IMR-90 (cell line): ENCODE measurements around the gene APIP. TPM values are rescaled to one million over a fixed set of nuclear protein-coding genes. Genes with fewer than 3 reads are reported as not detected.

Experiments
- ATAC-seq: fragments of 200-7000 bp; cut with Tn5 transposase; 2 replicates; pipeline ENCODE4 v1.9.1; 2020; ENCODE audit warnings: low read depth, mild to moderate bottlenecking, moderate library complexity
- BruUV-seq: library from RNA; stranded (reverse); fragments of 400-500 nt; replicated peaks from 2 replicates; lab custom pipeline; 2021; lab: Mats Ljungman, UMichigan
- CTCF ChIA-PET: fragments of 300-600 bp; formaldehyde crosslinking; extraction: SDS; loops from one replicate; lab custom pipeline; 2021; ENCODE audit warnings: antibody characterized with exemption; lab: Yijun Ruan, JAX
- POLR2A ChIA-PET: fragments of 300-600 bp; sonication (Branson Sonifier 250); formaldehyde crosslinking; loops from one replicate; lab custom pipeline; 2022; ENCODE audit warnings: antibody characterized with exemption; ENCODE audit not compliant: unreplicated experiment; lab: Charles Lee
- DNase-seq: peaks from one replicate; pipeline ENCODE4 v3.0.0; 2013
- H2AFZ ChIP-seq: replicated peaks from 2 replicates; pipeline ENCODE3; 2013; ENCODE audit warnings: low read length, mild to moderate bottlenecking; ENCODE audit not compliant: poor library complexity
- H2AK5ac ChIP-seq: 2 replicates; pipeline ENCODE4 v1.6.1; 2013; ENCODE audit warnings: low read depth, low read length, inconsistent platforms
- H2AK9ac ChIP-seq: replicated peaks from 2 replicates; pipeline ENCODE3; 2013; ENCODE audit warnings: mild to moderate bottlenecking, low read depth, low read length, moderate library complexity; ENCODE audit not compliant: poor library complexity
- H2BK120ac ChIP-seq: 2 replicates; pipeline ENCODE4 v1.6.1; 2013; ENCODE audit warnings: low read depth, low read length, inconsistent platforms
- H2BK15ac ChIP-seq: 3 replicates; pipeline ENCODE4 v1.6.1; 2013; ENCODE audit warnings: low read depth, low read length, inconsistent platforms
- H2BK20ac ChIP-seq: 2 replicates; pipeline ENCODE4 v1.6.1; 2013; ENCODE audit warnings: low read depth, mild to moderate bottlenecking, inconsistent platforms, low read length, moderate library complexity
- H2BK5ac ChIP-seq: 2 replicates; pipeline ENCODE4 v1.6.1; 2013; ENCODE audit warnings: mild to moderate bottlenecking, low read depth, low read length, inconsistent platforms; ENCODE audit not compliant: poor library complexity, severe bottlenecking
- H3K14ac ChIP-seq: replicated peaks from 2 replicates; pipeline ENCODE4 v1.6.1; 2013; ENCODE audit warnings: low read depth, low read length, inconsistent platforms
- H3K18ac ChIP-seq: 2 replicates; pipeline ENCODE4 v1.6.1; 2013; ENCODE audit warnings: low read depth, low read length, control low read depth
- H3K23ac ChIP-seq: 2 replicates; pipeline ENCODE4 v1.6.1; 2013; ENCODE audit warnings: low read depth, low read length, inconsistent platforms
- H3K27ac ChIP-seq: 2 replicates; pipeline ENCODE4 v1.5.1; 2013; ENCODE audit warnings: mild to moderate bottlenecking, control low read depth, low read length; ENCODE audit not compliant: insufficient read depth
- H3K27me3 ChIP-seq: 2 replicates; pipeline ENCODE4 v1.6.1; 2013; ENCODE audit warnings: low read length; ENCODE audit not compliant: control insufficient read depth, insufficient read depth
- H3K36me3 ChIP-seq: 2 replicates; pipeline ENCODE4 v1.6.1; 2013; ENCODE audit warnings: low read length, mixed read lengths; ENCODE audit not compliant: control insufficient read depth, insufficient read depth
- H3K4ac ChIP-seq: 2 replicates; pipeline ENCODE4 v1.6.1; 2013; ENCODE audit warnings: low read depth, low read length, inconsistent platforms
- H3K4me1 ChIP-seq: 2 replicates; pipeline ENCODE4 v1.6.1; 2013; ENCODE audit warnings: low read length, mixed read lengths; ENCODE audit not compliant: control insufficient read depth, insufficient read depth
- H3K4me2 ChIP-seq: 2 replicates; pipeline ENCODE4 v1.6.1; 2013; ENCODE audit warnings: low read depth, mild to moderate bottlenecking, control low read depth, low read length, moderate library complexity
- H3K4me3 ChIP-seq: 2 replicates; pipeline ENCODE4 v1.5.1; 2013; ENCODE audit warnings: low read depth, mild to moderate bottlenecking, control low read depth, low read length, moderate library complexity; ENCODE audit not compliant: insufficient read depth
- H3K56ac ChIP-seq: 2 replicates; pipeline ENCODE4 v1.6.1; 2013; ENCODE audit warnings: low read length, inconsistent platforms; ENCODE audit not compliant: insufficient read depth; ENCODE audit errors: extremely low read depth
- H3K79me1 ChIP-seq, 2 experiments: 2 replicates each; pipeline ENCODE4 v1.6.1; 2013; ENCODE audit warnings: low read length in 2 of 2, inconsistent platforms in 1 of 2, low read depth in 1 of 2
- H3K9ac ChIP-seq: 2 replicates; pipeline ENCODE4 v1.6.1; 2013; ENCODE audit warnings: low read depth, low read length, control low read depth
- H3K9me1 ChIP-seq: 2 replicates; pipeline ENCODE4 v1.6.1; 2013; ENCODE audit warnings: low read length, inconsistent platforms; ENCODE audit not compliant: insufficient read depth
- H3K9me3 ChIP-seq: 2 replicates; pipeline ENCODE4 v1.6.1; 2013; ENCODE audit warnings: low read length; ENCODE audit not compliant: control insufficient read depth, insufficient read depth
- H4K20me1 ChIP-seq: 2 replicates; pipeline ENCODE4 v1.6.1; 2013; ENCODE audit warnings: low read length, inconsistent platforms; ENCODE audit not compliant: insufficient read depth
- H4K5ac ChIP-seq: 2 replicates; pipeline ENCODE4 v1.6.1; 2013; ENCODE audit warnings: mild to moderate bottlenecking, low read depth, low read length, control low read depth
- H4K8ac ChIP-seq, 2 experiments: 2 replicates each; pipeline ENCODE4 v1.6.1; 2013; ENCODE audit warnings: low read depth in 2 of 2, low read length in 2 of 2, control low read depth in 1 of 2, inconsistent platforms in 1 of 2
- H4K91ac ChIP-seq: 2 replicates; pipeline ENCODE4 v1.6.1; 2013; ENCODE audit warnings: low read depth, low read length, inconsistent platforms; ENCODE audit not compliant: insufficient read depth
- BHLHE40 ChIP-seq: fragments of 150-350 bp; IDR thresholded peaks from 2 replicates; pipeline ENCODE4 v1.6.1; 2016; ENCODE audit warnings: mild to moderate bottlenecking, low read depth, low read length
- CEBPB ChIP-seq: IDR thresholded peaks from 2 replicates; pipeline ENCODE4 v1.6.1; 2012; ENCODE audit warnings: low read depth, low read length, improper control_type of control experiment
- CHD1 ChIP-seq: IDR thresholded peaks from 2 replicates; pipeline ENCODE4 v1.6.1; 2012; ENCODE audit warnings: low read depth, low read length, improper control_type of control experiment
- FOS ChIP-seq: fragments of 150-350 bp; IDR thresholded peaks from 2 replicates; pipeline ENCODE4 v1.6.1; 2016; ENCODE audit warnings: low read depth, low read length
- MAFK ChIP-seq: IDR thresholded peaks from 2 replicates; pipeline ENCODE4 v1.6.1; 2012; ENCODE audit warnings: low read depth, low read length, improper control_type of control experiment
- MAZ ChIP-seq: IDR thresholded peaks from 2 replicates; pipeline ENCODE4 v1.6.1; 2012; ENCODE audit warnings: low read depth, mild to moderate bottlenecking, low read length, improper control_type of control experiment, moderate library complexity, borderline replicate concordance
- MXI1 ChIP-seq: IDR thresholded peaks from 2 replicates; pipeline ENCODE4 v1.6.1; 2012; ENCODE audit warnings: low read depth, mild to moderate bottlenecking, low read length, moderate library complexity, borderline replicate concordance
- NFE2L2 ChIP-seq: fragments of 150-350 bp; IDR thresholded peaks from 2 replicates; pipeline ENCODE4 v1.6.1; 2016; ENCODE audit warnings: low read depth, mild to moderate bottlenecking, low read length
- POLR2A ChIP-seq: IDR thresholded peaks from 2 replicates; pipeline ENCODE4 v1.6.1; 2012; ENCODE audit warnings: mild to moderate bottlenecking, low read depth, low read length
- RAD21 ChIP-seq: IDR thresholded peaks from 2 replicates; pipeline ENCODE4 v1.6.1; 2012; ENCODE audit warnings: low read length, improper control_type of control experiment
- RCOR1 ChIP-seq: IDR thresholded peaks from 2 replicates; pipeline ENCODE4 v1.6.1; 2012; ENCODE audit warnings: mild to moderate bottlenecking, low read length, improper control_type of control experiment; ENCODE audit not compliant: insufficient replicate concordance
- RFX5 ChIP-seq: IDR thresholded peaks from 2 replicates; pipeline ENCODE4 v1.8.0; 2012; ENCODE audit warnings: low read depth, mild to moderate bottlenecking, low read length, moderate library complexity
- SMC3 ChIP-seq: fragments of 150-350 bp; IDR thresholded peaks from 2 replicates; pipeline ENCODE4 v1.6.1; 2016; ENCODE audit warnings: low read depth, mild to moderate bottlenecking, antibody characterized with exemption, low read length, moderate library complexity
- USF2 ChIP-seq: fragments of 150-350 bp; IDR thresholded peaks from 2 replicates; pipeline ENCODE4 v1.6.1; 2017; ENCODE audit warnings: mild to moderate bottlenecking, antibody characterized with exemption, low read length, low read depth
- dilution Hi-C: fragments of 300-500 bp; cut with HindIII; formaldehyde crosslinking; loops from one replicate; pipeline ENCODE4 v1.14.3; 2018; ENCODE audit warnings: low sequenced_read_pairs; ENCODE audit not compliant: unreplicated experiment
- in situ Hi-C: fragments of 300-500 bp; cut with MboI; formaldehyde crosslinking; loops from 3 replicates; pipeline ENCODE4 v1.14.3; 2019; ENCODE audit warnings: low sequenced_read_pairs, inconsistent platforms, mixed read lengths
- intact Hi-C: fragments of 100-400 bp; cut with micrococcal nuclease; formaldehyde crosslinking; loops from 2 replicates; pipeline ENCODE4 v1.10.0; 2022
- polyA plus RNA-seq, 3 experiments: library from polyadenylated mRNA; depleted of rRNA; stranded (reverse); fragments of >200 nt; gene quantifications; 2 replicates each; pipeline ENCODE4 v1.2.3, GENCODE V29; 2012; ENCODE audit warnings: low replicate concordance in 1 of 3
- total RNA-seq: library from RNA; depleted of rRNA; stranded (reverse); fragments of >200 nt; gene quantifications from 2 replicates; pipeline ENCODE4 v1.2.3, GENCODE V29; 2012
- TF ChIP-seq, protein P1 (sequence below): fragments of 150-350 bp; IDR thresholded peaks from 2 replicates; pipeline ENCODE4 v1.6.1; 2016; ENCODE audit warnings: low read depth, mild to moderate bottlenecking, low read length, moderate library complexity, borderline replicate concordance
- TF ChIP-seq, protein P2 (sequence below): conservative IDR thresholded peaks from 2 replicates; pipeline ENCODE4 v1.5.1; 2012; ENCODE audit warnings: mild to moderate bottlenecking, low read depth, low read length, improper control_type of control experiment

The APIP gene
- total and polyA plus RNA-seq, 2 of the 4 experiments (the other 2 are of a cell fraction): 9.9 to 16.6 TPM

GRCh38 chr11:34833602-34834001, 82.6 kb downstream of the APIP start:
- Histone ChIP-seq H2BK15ac (no peak overlapping the region), H3K18ac (no peak overlapping the region), H2BK20ac (no peak overlapping the region), H3K14ac (no peak overlapping the region; the same call in 1 of the 2 replicates), H4K5ac (no peak overlapping the region), H3K27ac (no peak overlapping the region), H3K4me3 (no peak overlapping the region), H3K9ac (no peak overlapping the region), H3K27me3 (peaks cover 11% of the 10 kb centered on the region), H2BK120ac (no peak overlapping the region), H3K4me1 (peaks cover 6% of the 10 kb centered on the region), H2AFZ (no peak overlapping the region), H3K9me1 (no peaks in the 10 kb centered on the region), H4K91ac (no peak overlapping the region), H4K20me1 (no peaks in the 10 kb centered on the region), H2BK5ac (no peak overlapping the region), H3K79me1 (no peaks in the 10 kb centered on the region), H3K56ac (no peak overlapping the region), H3K4ac (no peak overlapping the region), H3K23ac (no peak overlapping the region), H4K8ac (no peak overlapping the region), H3K9me3 (no peaks in the 10 kb centered on the region), H2AK5ac (no peak overlapping the region), H3K36me3 (no peaks in the 10 kb centered on the region), H2AK9ac (no peak overlapping the region), H3K4me2 (no peak overlapping the region)
- CTCF ChIA-PET: no interaction called here
- intact Hi-C loops: no loop called here
- BruUV-seq: no TSS peak
- ATAC-seq: no peak
- dilution Hi-C loops: no loop called here
- POLR2A ChIA-PET: no interaction called here
- DNase-seq: no peak
- in situ Hi-C loops: no loop called here
- TF ChIP-seq POLR2A (no peak), USF2 (no peak), BHLHE40 (no peak), CEBPB (no peak), RCOR1 (no peak), FOS (no peak), NFE2L2 (no peak), CHD1 (no peak), MAZ (no peak), MXI1 (no peak), MAFK (no peak), RFX5 (no peak), SMC3 (no peak), RAD21 (no peak)
- TF ChIP-seq, protein P1, sequence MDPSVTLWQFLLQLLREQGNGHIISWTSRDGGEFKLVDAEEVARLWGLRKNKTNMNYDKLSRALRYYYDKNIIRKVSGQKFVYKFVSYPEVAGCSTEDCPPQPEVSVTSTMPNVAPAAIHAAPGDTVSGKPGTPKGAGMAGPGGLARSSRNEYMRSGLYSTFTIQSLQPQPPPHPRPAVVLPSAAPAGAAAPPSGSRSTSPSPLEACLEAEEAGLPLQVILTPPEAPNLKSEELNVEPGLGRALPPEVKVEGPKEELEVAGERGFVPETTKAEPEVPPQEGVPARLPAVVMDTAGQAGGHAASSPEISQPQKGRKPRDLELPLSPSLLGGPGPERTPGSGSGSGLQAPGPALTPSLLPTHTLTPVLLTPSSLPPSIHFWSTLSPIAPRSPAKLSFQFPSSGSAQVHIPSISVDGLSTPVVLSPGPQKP: no peak
- TF ChIP-seq, protein P2, sequence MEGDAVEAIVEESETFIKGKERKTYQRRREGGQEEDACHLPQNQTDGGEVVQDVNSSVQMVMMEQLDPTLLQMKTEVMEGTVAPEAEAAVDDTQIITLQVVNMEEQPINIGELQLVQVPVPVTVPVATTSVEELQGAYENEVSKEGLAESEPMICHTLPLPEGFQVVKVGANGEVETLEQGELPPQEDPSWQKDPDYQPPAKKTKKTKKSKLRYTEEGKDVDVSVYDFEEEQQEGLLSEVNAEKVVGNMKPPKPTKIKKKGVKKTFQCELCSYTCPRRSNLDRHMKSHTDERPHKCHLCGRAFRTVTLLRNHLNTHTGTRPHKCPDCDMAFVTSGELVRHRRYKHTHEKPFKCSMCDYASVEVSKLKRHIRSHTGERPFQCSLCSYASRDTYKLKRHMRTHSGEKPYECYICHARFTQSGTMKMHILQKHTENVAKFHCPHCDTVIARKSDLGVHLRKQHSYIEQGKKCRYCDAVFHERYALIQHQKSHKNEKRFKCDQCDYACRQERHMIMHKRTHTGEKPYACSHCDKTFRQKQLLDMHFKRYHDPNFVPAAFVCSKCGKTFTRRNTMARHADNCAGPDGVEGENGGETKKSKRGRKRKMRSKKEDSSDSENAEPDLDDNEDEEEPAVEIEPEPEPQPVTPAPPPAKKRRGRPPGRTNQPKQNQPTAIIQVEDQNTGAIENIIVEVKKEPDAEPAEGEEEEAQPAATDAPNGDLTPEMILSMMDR: no peak
